IPS DF 6.9 (cell line): Measurements from ENCODE around the gene CD36.

Experiments used
- DNase-seq: peaks from one replicate; pipeline ENCODE4 v3.0.0-alpha.2; 2013; ENCODE audit warnings: low read depth, low spot score
- H3K27ac ChIP-seq: one replicate; pipeline ENCODE4 v1.5.1; 2013; ENCODE audit warnings: low read length, control low read depth
- H3K27me3 ChIP-seq: 2 replicates; pipeline ENCODE4 v1.6.1; 2013; ENCODE audit warnings: mild to moderate bottlenecking, low read length; ENCODE audit not compliant: control insufficient read depth, insufficient read depth
- H3K36me3 ChIP-seq: 2 replicates; pipeline ENCODE4 v1.6.1; 2013; ENCODE audit warnings: low read length; ENCODE audit not compliant: control insufficient read depth, insufficient read depth
- H3K4me1 ChIP-seq: 2 replicates; pipeline ENCODE4 v1.6.1; 2013; ENCODE audit warnings: low read length; ENCODE audit not compliant: control insufficient read depth, insufficient read depth
- H3K4me3 ChIP-seq: 2 replicates; pipeline ENCODE4 v1.5.1; 2013; ENCODE audit warnings: mild to moderate bottlenecking, low read length
- H3K9me3 ChIP-seq: 2 replicates; pipeline ENCODE4 v1.6.1; 2013; ENCODE audit warnings: low read length, inconsistent platforms; ENCODE audit not compliant: control insufficient read depth, insufficient read depth
- WGBS: extraction: QIAGEN DNeasy Blood & Tissue Kit; methylation state at CpG from one replicate; pipeline ENCODE4 v1.1.7; 2013; ENCODE audit warnings: mixed read lengths, missing lambda C conversion rate; ENCODE audit not compliant: insufficient read length, insufficient coverage; 5-methylcytosine and 5-hydroxymethylcytosine counted together

Gene CD36

DNA sequence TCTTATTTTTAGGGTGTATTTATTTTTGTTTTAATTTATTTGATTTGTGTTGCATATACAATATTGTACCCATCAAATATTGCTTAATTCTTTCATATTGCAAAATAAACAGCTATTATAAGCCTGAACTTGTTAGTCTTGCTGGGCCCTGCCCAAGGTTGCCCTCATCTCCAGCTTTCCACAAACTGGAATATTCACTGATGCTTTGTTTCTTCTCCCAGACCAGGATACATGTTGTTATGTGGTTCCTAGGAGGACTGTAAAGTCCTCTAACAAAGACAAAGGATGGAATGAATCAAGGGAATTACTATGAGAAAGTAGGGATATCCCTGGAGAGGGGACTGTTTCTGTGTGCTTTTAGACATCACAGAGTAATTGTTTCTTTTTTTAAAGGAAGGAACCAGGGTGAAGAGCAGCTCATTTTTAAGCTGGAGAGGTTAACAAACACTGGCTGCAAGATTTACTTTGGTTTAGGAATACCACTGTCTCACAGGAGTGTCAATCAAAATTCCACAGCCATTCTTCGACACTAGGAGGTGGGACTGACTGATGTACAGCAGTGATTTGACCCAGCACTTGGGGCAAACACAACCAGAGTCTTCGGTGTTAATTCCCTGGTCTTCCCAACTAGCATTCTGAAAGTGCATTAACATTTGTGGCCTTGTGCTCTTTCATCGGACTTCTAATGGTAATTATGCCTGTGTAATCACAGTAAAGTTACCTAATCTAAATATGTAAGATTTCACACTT is 14.8 kb upstream of the CD36 start:
- Histone ChIP-seq H3K9me3 (no peaks in the 10 kb centered on the region), H3K4me3 (no peak overlapping the region), H3K27me3 (no peaks in the 10 kb centered on the region), H3K4me1 (no peaks in the 10 kb centered on the region), H3K27ac (no peak overlapping the region), H3K36me3 (no peaks in the 10 kb centered on the region)
- DNase-seq: no peak
- whole genome bisulfite sequencing: no CpG with 5 or more reads among the region's 3 CpGs

DNA sequence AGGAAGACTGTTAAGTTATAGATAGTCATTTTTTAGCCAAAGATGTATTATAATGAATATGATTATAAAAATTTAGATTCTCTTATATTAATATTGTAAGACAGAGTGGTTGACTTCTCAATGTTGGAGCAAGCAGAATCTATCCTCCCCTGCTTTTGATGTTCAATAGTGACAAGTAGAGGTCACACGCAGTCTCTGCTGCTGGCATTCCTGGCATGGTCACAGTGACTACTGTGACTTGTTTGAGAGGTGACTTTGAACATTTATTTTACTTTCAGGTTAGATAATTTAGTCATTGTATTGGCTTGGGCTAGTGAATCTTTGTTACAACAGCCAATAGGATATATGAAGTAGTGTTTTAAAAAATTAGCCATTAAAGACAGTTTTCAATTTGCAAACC is 13.7 kb upstream of the CD36 start:
- Histone ChIP-seq H3K4me1 (no peaks in the 10 kb centered on the region), H3K9me3 (no peaks in the 10 kb centered on the region), H3K4me3 (no peak overlapping the region), H3K36me3 (no peaks in the 10 kb centered on the region), H3K27me3 (no peaks in the 10 kb centered on the region), H3K27ac (no peak overlapping the region)
- no CpG with 5 or more reads among the region's 1 CpG for WGBS
- DNase-seq: no peak

DNA sequence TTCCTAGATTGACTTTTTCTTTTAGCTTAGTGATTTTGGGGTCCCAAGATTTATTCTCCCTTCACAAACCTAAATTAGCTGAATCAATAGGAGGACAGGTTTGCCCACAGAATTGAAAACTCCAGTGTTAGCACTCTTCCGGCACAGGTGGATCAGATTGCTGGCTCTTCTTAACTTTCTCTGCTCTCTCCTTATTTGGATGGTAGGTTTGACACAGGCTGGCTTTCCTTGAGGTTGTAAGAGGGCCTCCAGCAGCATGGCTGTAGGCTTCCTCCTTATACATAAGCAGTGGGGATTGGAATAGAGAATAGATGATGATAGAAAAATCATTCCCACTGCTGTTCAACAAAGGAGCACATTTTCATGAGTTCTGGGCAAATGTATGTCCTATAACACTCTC is 9.4 kb upstream of the CD36 start:
- Histone ChIP-seq H3K9me3 (no peaks in the 10 kb centered on the region), H3K27me3 (no peaks in the 10 kb centered on the region), H3K27ac (no peak overlapping the region), H3K36me3 (no peaks in the 10 kb centered on the region), H3K4me1 (no peaks in the 10 kb centered on the region), H3K4me3 (no peak overlapping the region)
- DNase-seq: no peak
- no CpG with 5 or more reads among the region's 1 CpG for WGBS

DNA sequence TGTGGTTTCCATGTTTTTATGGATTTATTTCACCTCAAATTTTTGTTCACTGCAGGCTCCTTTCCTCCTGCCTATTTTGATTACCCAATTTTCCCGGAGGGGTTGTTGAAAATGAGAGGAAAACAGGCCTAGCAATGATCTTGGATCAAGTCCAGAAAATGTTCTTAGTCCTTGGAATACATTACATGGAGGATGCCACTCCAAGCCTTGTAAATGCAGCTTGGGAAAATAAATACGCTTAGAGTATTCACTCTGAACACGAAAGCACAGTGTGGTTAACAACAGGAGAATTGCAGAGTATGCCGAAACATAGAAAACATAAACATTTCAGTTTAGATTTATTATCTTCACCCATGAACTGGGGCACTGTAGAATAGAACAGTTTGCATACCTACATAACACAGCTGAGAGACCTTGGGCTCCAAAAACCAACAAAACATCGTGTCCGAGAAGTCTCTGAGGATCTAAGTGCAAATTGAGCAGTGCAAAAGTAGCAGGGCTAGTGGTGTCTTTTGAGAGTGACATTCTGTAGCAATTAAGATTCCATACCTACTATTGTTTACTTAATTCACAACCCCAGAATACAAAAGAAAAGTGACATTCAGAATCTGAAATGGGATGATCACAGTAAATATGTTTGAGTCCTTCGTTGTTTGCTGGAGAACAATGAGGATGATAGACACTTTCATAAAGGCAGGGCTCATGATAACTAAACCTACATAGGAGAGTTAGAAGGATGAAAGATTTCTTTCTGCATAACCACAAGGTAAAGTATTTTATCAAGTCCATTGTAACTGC is 7.6 kb upstream of the CD36 start:
- H3K27me3 ChIP-seq: no peaks in the 10 kb centered on the region
- no peak overlapping the region for H3K4me3 ChIP-seq
- WGBS: no CpG with 5 or more reads among the region's 7 CpGs
- no peaks in the 10 kb centered on the region for H3K4me1 ChIP-seq
- DNase-seq: no peak
- no peaks in the 10 kb centered on the region for H3K36me3 ChIP-seq
- no peak overlapping the region for H3K27ac ChIP-seq
- H3K9me3 ChIP-seq: no peaks in the 10 kb centered on the region

DNA sequence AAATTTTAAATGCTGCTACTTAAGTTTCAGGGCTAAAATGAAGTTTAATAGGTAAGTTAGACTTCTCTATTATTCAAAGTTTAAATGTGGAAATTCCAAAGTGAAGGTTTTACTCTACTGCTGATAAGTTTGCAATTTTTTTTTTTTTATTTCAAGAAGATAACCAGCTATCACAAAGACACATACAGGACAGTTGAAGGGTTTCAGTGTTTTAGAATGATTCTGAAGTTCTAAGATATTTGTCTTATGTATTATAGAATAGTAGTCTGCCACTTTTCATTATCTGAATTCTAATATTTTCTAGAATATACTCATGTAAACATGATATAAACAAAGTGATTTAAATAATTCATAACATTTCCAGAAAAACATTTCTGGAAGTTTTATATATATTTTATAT is 7.0 kb upstream of the CD36 start:
- H3K9me3 ChIP-seq: no peaks in the 10 kb centered on the region
- DNase-seq: no peak
- H3K4me1 ChIP-seq: no peaks in the 10 kb centered on the region
- H3K36me3 ChIP-seq: no peaks in the 10 kb centered on the region
- no peak overlapping the region for H3K4me3 ChIP-seq
- H3K27me3 ChIP-seq: no peaks in the 10 kb centered on the region
- no peak overlapping the region for H3K27ac ChIP-seq

DNA sequence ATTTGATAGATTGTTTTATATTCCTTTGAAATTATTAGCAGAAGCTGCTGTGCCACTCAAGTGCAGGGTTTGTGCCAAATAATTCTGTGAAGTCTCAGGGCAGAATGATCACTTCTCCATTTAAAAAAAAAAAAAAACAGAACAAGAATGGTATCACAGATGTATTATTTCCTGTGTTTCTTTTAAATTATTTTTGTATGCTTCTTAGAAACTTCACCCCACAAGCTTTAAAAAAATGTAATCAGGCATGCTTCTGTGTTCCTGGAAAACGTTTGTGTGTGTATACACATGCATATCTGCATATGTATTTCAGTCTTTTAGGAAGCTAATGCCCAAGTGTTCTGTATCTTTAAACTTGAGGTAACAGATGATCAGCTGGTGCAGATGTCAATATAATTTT is 6.3 kb upstream of the CD36 start:
- Histone ChIP-seq H3K27me3 (no peaks in the 10 kb centered on the region), H3K4me1 (no peaks in the 10 kb centered on the region), H3K27ac (no peak overlapping the region), H3K36me3 (no peaks in the 10 kb centered on the region), H3K9me3 (no peaks in the 10 kb centered on the region), H3K4me3 (no peak overlapping the region)
- DNase-seq: no peak
- WGBS: no CpG with 5 or more reads among the region's 1 CpG

DNA sequence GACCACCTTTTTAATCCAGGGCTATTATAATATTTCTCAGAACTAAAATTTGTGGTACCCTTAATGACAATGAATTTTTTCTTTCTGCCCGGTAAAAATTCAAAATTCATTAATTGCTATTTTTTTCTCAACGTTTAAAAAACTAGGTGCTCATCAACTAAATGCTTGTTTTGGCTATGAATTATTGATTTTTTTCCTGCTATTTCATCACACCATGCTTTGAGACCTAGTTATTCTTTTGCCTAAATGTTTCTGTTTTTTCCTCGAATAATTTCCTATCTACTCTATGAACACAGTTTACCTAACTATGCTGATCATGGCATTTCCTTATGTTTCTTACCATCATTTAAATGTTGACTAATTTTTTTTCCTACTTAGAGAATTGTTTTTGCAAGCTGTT is 5.6 kb upstream of the CD36 start:
- no peak for DNase-seq
- H3K4me3 ChIP-seq: no peak overlapping the region
- no peaks in the 10 kb centered on the region for H3K9me3 ChIP-seq
- no CpG with 5 or more reads among the region's 3 CpGs for WGBS
- no peak overlapping the region for H3K27ac ChIP-seq
- H3K36me3 ChIP-seq: no peaks in the 10 kb centered on the region
- no peaks in the 10 kb centered on the region for H3K4me1 ChIP-seq
- no peaks in the 10 kb centered on the region for H3K27me3 ChIP-seq

DNA sequence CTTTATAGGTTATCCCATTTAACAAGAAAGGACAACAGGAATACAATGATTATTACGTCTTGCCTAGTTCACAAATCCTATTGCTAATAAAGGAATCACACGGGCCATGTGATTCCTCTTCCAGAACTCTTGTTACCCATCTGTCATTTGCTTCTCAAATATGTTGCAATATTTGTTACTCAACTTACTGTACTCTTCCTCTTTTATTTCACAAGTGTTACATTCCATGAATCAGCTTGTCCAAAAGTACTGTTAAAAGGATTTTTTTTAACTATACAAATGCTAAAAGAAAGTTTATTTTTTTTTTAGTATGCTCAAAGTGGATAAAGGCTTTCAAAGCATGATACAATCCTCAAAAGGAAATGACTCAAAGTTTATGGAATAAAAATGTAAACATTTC is 3.9 kb upstream of the CD36 start:
- Histone ChIP-seq H3K4me3 (no peak overlapping the region), H3K9me3 (no peaks in the 10 kb centered on the region), H3K27me3 (no peaks in the 10 kb centered on the region), H3K27ac (no peak overlapping the region), H3K4me1 (no peaks in the 10 kb centered on the region), H3K36me3 (no peaks in the 10 kb centered on the region)
- WGBS: no CpG with 5 or more reads among the region's 2 CpGs
- DNase-seq: no peak

DNA sequence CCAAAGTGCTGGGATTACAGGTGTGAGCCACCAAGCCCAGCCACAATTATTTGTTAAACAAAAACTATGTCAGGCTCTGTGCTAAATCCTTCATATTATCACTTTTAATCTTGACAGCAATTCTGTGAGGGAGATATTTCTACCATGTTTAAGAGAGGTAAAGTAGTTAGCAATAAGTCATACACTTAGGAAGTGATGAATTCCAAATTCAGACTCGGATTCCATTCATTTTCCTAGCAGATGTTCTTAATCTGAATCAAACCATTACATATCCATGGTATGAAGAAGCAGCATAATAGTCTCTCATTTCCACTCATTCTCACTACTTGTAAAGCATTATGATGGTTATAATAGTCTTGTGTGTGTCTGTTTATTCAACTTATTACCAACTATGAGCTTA is 2.9 kb upstream of the CD36 start:
- Histone ChIP-seq H3K27ac (no peak overlapping the region), H3K36me3 (no peaks in the 10 kb centered on the region), H3K4me1 (no peaks in the 10 kb centered on the region), H3K27me3 (no peaks in the 10 kb centered on the region), H3K9me3 (no peaks in the 10 kb centered on the region), H3K4me3 (no peak overlapping the region)
- WGBS: no CpG with 5 or more reads among the region's 1 CpG
- no peak for DNase-seq

DNA sequence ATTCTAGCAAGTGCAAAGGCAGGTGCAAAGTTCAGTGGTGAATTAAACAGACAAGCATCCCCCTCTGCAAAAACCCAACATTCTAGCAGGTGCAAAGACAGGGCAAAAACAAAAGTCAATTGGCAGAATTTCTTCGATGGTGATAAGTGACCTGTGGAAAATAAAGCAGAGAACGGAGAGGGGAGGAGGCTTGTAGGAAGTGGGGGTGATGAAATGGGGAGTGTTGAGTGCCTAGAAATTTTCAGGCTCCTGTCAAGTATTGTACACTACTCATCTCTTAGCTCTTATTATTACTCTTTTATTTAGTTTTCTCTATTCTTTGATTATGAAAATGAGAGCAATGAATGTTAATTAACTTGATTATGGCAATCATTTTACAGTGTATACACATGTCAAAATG is 2.4 kb upstream of the CD36 start:
- no peaks in the 10 kb centered on the region for H3K4me1 ChIP-seq
- no peak overlapping the region for H3K4me3 ChIP-seq
- H3K9me3 ChIP-seq: no peaks in the 10 kb centered on the region
- no peak overlapping the region for H3K27ac ChIP-seq
- 100% methylated on average over 1 of the region's 2 CpGs for WGBS
- no peaks in the 10 kb centered on the region for H3K27me3 ChIP-seq
- DNase-seq: no peak
- no peaks in the 10 kb centered on the region for H3K36me3 ChIP-seq

DNA sequence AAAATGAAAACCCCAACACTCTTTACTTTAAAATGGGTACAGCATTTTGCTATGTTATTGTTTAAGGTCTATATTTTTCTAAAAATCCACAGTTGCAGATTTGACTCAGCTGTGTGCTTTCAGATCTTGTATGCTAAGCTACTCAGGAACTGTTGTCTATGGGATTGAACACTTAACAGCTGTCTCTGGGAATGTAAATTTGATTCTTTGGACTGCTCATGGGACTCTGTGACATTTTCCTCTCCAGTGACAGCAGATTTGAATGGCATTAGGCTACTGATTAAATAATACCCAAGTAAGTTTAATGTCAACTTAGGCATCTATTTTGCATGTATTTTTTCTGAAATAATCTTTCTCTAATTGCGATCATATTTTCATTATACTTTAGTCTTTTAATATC is 1.7 kb upstream of the CD36 start:
- no CpG with 5 or more reads among the region's 1 CpG for WGBS
- no peak for DNase-seq

More for the DNA sequence above, 1.7 kb upstream of the CD36 start:
- Histone ChIP-seq H3K27me3 (no peaks in the 10 kb centered on the region), H3K36me3 (no peaks in the 10 kb centered on the region), H3K4me1 (no peaks in the 10 kb centered on the region), H3K9me3 (no peaks in the 10 kb centered on the region), H3K4me3 (no peak overlapping the region), H3K27ac (no peak overlapping the region)
